Measurements from ENCODE around the gene SYT6. TPM values are rescaled to one million over a fixed set of nuclear protein-coding genes. Genes with fewer than 3 reads are reported as not detected.

Gene SYT6
- total RNA-seq, 4 donors from 2014 or later = 0.30 to 0.44 TPM; not detected in 2

- no peaks in the 10 kb centered on the region for H3K27me3 ChIP-seq
- no peaks in the 10 kb centered on the region for H3K9me3 ChIP-seq
- peaks cover 0 to 5% (median 0%) of the 10 kb centered on the region in 4 donors for H3K4me1 ChIP-seq
- TF ChIP-seq POLR2A (IDR thresholded peaks at IDR 0.05) (no peak), EP300 (IDR thresholded peaks at IDR 0.05) (no peak), CTCF (IDR thresholded peaks at IDR 0.05) (no peak)
- H3K27ac ChIP-seq = no peak overlapping the region
- WGBS, 2 donors = 85 to 90% methylated on average over 2 of the region's 2 CpGs
- H3K4me3 ChIP-seq = no peak overlapping the region
- H3K36me3 ChIP-seq = no peaks in the 10 kb centered on the region
- no peak for DNase-seq (ENCODE audit: low spot score in 2 of 2)
Observed at GRCh38 chr1:114102136-114102535, 51.5 kb downstream of the SYT6 start.

DNA sequence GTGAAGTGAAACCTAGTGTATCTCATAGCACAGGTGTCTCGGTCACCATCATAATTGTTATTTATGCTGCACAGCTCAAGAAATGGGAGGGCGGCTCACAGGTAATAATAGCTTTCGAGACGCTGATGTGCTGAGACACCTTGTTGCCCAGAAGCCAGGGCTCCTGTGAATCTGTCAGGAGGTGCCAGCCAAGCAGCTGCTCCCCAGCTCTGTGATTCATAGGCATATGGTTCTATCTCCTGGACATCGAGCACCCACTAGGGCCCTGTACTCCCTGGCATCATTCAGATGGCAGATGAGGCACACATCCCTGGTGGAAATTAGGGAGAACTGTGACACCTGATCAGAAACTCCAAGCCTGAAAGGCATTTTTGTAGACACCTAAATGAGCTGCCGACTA lies 53.5 kb downstream of the SYT6 start:
- no peak for TF ChIP-seq CTCF (IDR thresholded peaks at IDR 0.05)
- no peak for TF ChIP-seq POLR2A (IDR thresholded peaks at IDR 0.05)
- no peak for TF ChIP-seq EP300 (IDR thresholded peaks at IDR 0.05)
- Histone ChIP-seq H3K27me3 (no peaks in the 10 kb centered on the region), H3K9me3 (no peaks in the 10 kb centered on the region), H3K4me3 (no peak overlapping the region), H3K36me3 (no peaks in the 10 kb centered on the region), H3K27ac (no peak overlapping the region), H3K4me1 (peaks cover 0 to 8% (median 0%) of the 10 kb centered on the region in 4 donors)
- WGBS, 2 donors = 95 to 98% methylated on average over 6 of the region's 6 CpGs
- DNase-seq (ENCODE audit: low spot score in 2 of 2) = no peak

DNA sequence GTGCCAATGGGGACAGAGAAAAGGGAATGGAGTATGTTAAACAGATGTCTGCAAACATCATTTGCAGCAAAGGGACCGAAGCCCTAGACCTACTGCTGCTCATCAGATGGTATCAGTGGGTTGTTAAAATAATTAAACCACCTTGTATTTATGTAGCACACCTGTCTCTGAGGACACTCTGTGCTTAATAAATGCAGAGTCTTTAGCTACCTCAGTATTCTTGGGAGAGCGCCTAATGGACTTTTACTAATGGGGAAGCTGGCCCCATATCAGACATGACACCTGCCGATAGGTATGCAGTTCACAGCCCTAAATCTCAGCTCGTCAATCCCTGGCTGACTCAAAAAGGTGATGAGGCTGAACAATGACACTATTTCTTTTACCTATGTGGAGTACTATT lies 54.4 kb downstream of the SYT6 start:
- H3K4me3 ChIP-seq = no peak overlapping the region
- H3K27ac ChIP-seq = no peak overlapping the region
- H3K9me3 ChIP-seq = no peaks in the 10 kb centered on the region
- H3K36me3 ChIP-seq = no peaks in the 10 kb centered on the region
- no peak for DNase-seq (ENCODE audit: low spot score in 2 of 2)
- peaks cover 0 to 8% (median 0%) of the 10 kb centered on the region in 4 donors for H3K4me1 ChIP-seq
- 92 to 97% methylated on average over 4 of the region's 4 CpGs for WGBS, 2 donors
- no peaks in the 10 kb centered on the region for H3K27me3 ChIP-seq
- TF ChIP-seq EP300 (IDR thresholded peaks at IDR 0.05) (no peak), POLR2A (IDR thresholded peaks at IDR 0.05) (no peak), CTCF (IDR thresholded peaks at IDR 0.05) (no peak)

DNA sequence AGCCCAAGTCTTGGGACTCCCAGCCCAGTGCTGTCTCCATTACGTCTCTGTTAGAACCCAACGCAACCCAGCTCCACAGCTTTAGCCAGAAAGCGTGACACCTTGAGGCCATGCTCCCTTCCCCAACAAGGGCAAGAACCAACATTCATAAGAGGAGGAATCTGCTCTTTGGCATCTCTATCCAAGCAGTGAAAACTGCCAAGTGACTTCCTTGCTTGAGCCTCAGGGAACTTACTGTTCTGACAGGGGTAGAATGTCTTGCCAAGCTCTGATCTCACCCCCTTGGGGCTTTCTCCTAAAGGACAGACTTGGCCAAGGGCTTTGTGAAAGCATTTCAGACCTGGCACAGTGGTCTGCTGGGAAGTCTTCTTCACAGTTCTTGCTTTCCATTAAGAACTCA lies 56.6 kb downstream of the SYT6 start:
- DNase-seq (ENCODE audit: low spot score in 2 of 2) = peak in 1 of 2 donors; percentile 55
- H3K4me1 ChIP-seq = peaks cover 0 to 8% (median 0%) of the 10 kb centered on the region in 4 donors
- no peak overlapping the region for H3K4me3 ChIP-seq
- TF ChIP-seq CTCF (IDR thresholded peaks at IDR 0.05) (no peak), EP300 (IDR thresholded peaks at IDR 0.05) (peak in 1 of 2 donors; percentile 60), POLR2A (IDR thresholded peaks at IDR 0.05) (no peak)
- no peaks in the 10 kb centered on the region for H3K36me3 ChIP-seq
- WGBS, 2 donors = 82 to 91% methylated on average over 3 of the region's 3 CpGs
- no peak overlapping the region for H3K27ac ChIP-seq
- no peaks in the 10 kb centered on the region for H3K9me3 ChIP-seq
- no peaks in the 10 kb centered on the region for H3K27me3 ChIP-seq

- no peak for DNase-seq (ENCODE audit: low spot score in 2 of 2)
- no peak overlapping the region for H3K4me3 ChIP-seq
- H3K27ac ChIP-seq = peak overlapping the region in 2 of 4 donors; percentile 36 to 69
- 70 to 78% methylated on average over 9 of the region's 9 CpGs for WGBS, 2 donors
- H3K9me3 ChIP-seq = no peaks in the 10 kb centered on the region
- H3K36me3 ChIP-seq = no peaks in the 10 kb centered on the region
- no peaks in the 10 kb centered on the region for H3K27me3 ChIP-seq
- peaks cover 0 to 8% (median 0%) of the 10 kb centered on the region in 4 donors for H3K4me1 ChIP-seq
- TF ChIP-seq CTCF (IDR thresholded peaks at IDR 0.05) (no peak), POLR2A (IDR thresholded peaks at IDR 0.05) (no peak), EP300 (IDR thresholded peaks at IDR 0.05) (no peak)
Observed at GRCh38 chr1:114094675-114095074, 59.0 kb downstream of the SYT6 start.
